Measurements from ENCODE around the gene SMLR1.

DNA sequence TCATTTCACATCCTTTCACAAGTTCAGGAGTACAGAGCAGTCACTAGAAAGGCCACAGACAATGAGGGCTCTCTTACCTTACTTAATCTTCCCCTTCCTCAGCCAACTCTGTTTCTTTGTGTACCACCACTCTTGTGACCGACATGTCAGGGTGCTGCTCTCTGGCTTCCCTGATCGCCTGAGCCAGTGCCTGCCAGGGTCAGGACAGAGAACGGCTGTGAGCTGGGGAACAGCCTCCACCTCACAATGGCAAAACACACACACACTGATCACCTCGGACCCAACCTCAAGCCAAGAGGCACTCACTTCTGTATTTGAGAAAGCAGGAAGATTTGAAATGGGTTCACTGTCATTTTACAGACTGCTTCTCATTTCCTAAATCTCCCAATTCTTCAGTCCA, 30.8 kb downstream of the SMLR1 start:
- TF ChIP-seq, protein P1, sequence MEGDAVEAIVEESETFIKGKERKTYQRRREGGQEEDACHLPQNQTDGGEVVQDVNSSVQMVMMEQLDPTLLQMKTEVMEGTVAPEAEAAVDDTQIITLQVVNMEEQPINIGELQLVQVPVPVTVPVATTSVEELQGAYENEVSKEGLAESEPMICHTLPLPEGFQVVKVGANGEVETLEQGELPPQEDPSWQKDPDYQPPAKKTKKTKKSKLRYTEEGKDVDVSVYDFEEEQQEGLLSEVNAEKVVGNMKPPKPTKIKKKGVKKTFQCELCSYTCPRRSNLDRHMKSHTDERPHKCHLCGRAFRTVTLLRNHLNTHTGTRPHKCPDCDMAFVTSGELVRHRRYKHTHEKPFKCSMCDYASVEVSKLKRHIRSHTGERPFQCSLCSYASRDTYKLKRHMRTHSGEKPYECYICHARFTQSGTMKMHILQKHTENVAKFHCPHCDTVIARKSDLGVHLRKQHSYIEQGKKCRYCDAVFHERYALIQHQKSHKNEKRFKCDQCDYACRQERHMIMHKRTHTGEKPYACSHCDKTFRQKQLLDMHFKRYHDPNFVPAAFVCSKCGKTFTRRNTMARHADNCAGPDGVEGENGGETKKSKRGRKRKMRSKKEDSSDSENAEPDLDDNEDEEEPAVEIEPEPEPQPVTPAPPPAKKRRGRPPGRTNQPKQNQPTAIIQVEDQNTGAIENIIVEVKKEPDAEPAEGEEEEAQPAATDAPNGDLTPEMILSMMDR (conservative IDR thresholded peaks at IDR 0.05; ENCODE audit: low read length): no peak
- TF ChIP-seq EZH2phosphoT487 (IDR thresholded peaks at IDR 0.05; ENCODE audit: borderline replicate concordance, low read depth, low read length): no peak

All from OCI-LY7 (cell line).